Adrenal gland (tissue), 12 donors: ENCODE data around the gene DEFB131B. TPM values are rescaled to one million over a fixed set of nuclear protein-coding genes. Genes with fewer than 3 reads are reported as not detected.
"Not testable (repeated sequence)": the region's sequence is repeated elsewhere in the genome, so short reads cannot be mapped to it uniquely, and the experiment has no call there.

ENCODE experiments used
- DNase-seq, 7 donors: peaks; one replicate each; pipeline ENCODE4 v3.0.0-alpha.2; 2019 to 2020
- H3K27ac ChIP-seq, 5 donors: fragments of 200-600 bp; sonication (generic) in 4 of 5; 1 replicate in 3 of 5; 2 replicates in 2 of 5; pipeline versions ENCODE4 v1.5.1 to v1.8.0; 2016 to 2020; ENCODE audit warnings: mild to moderate bottlenecking in 1 of 5
- H3K27me3 ChIP-seq: fragments of 200-600 bp; 2 replicates; pipeline ENCODE4 v1.8.0; 2021
- H3K36me3 ChIP-seq, 2 donors: fragments of 200-600 bp; replicated peaks in 1 of 2; 1 replicate in 1 of 2; 2 replicates in 1 of 2; pipeline versions ENCODE4 v1.5.1 to v1.8.0; 2018 to 2022
- H3K4me1 ChIP-seq, 2 donors: fragments of 200-600 bp; replicated peaks in 1 of 2; 1 replicate in 1 of 2; 2 replicates in 1 of 2; pipeline versions ENCODE4 v1.5.1 to v1.8.0; 2018 to 2021
- H3K4me3 ChIP-seq, 4 donors: fragments of 200-600 bp; sonication (generic) in 3 of 4; one replicate each; pipeline ENCODE4 v1.5.1; 2016 to 2018
- H3K9me3 ChIP-seq, 3 donors: fragments of 200-600 bp; sonication (generic) in 1 of 3; replicated peaks in 1 of 3; 1 replicate in 2 of 3; 2 replicates in 1 of 3; pipeline versions ENCODE4 v1.5.1 to v1.8.0; 2016 to 2021
- POLR2A ChIP-seq, 2 donors: fragments of 450-650 bp; IDR thresholded peaks; one replicate each; pipeline ENCODE4 v1.6.1; 2017; ENCODE audit warnings: antibody characterized with exemption in 2 of 2, mild to moderate bottlenecking in 2 of 2, moderate library complexity in 1 of 2
- WGBS, 4 donors: extraction: QIAGEN DNeasy Blood & Tissue Kit in 2 of 4; methylation state at CpG; one replicate each; pipeline versions ENCODE4 v1.1.5 to v1.1.7; 2013 to 2017; 5-methylcytosine and 5-hydroxymethylcytosine counted together
- intact Hi-C, 2 donors: fragments of 100-400 bp; cut with DNase I; formaldehyde crosslinking; loops; one replicate each; pipeline versions ENCODE4 v1.14.1 to v1.15.0; 2022 to 2023
- polyA plus RNA-seq, 3 donors: library from polyadenylated mRNA; stranded (reverse); fragments of 200-250 nt in 2 of 3; fragments of 350-450 nt in 1 of 3; fragmentation: Illumina TruSeq in 1 of 3; extraction: RNeasy Lipid Tissue Mini Kit (QIAGEN cat#74804) in 1 of 3; gene quantifications; one replicate each; pipeline ENCODE4 v1.2.3, GENCODE V29; 2013 to 2014
- total RNA-seq, 9 donors: library from RNA; depleted of rRNA in 4 of 9; stranded (reverse); fragments of >200 nt in 4 of 9; fragments of 120-200 nt in 1 of 9; fragmentation: NEBNext Ultra II Directional in 1 of 9; extraction: Animal tissue kit (Norgen Biotek cat#: 25700) in 1 of 9; gene quantifications; one replicate each; pipeline versions ENCODE4 v1.1.0 to v1.2.4, GENCODE V29; 2013 to 2023
- TF ChIP-seq, protein P1 (sequence below), 6 experiments: fragments of 450-650 bp in 4 of 6; fragments of 200-600 bp in 2 of 6; sonication (generic) in 1 of 6; IDR thresholded peaks; 1 replicate in 5 of 6; 2 replicates in 1 of 6; pipeline versions ENCODE4 v1.5.1 to v1.8.0; 2016 to 2021; ENCODE audit warnings: antibody characterized with exemption in 6 of 6, mild to moderate bottlenecking in 2 of 6, moderate library complexity in 1 of 6
- donor health status: healthy with polysubstance abuse.
- donor health status: Bipolar disorder and iron deficiency.
- donor health status: DM: yes; HTN: yes; CAD: no.
- donor health status: DM: no; HTN: no; CAD: no.
- donor health status: DM: no; HTN: no; CAD: no.
- donor health status: DM: yes; HTN: yes; CAD: no.

Gene DEFB131B
- total and polyA plus RNA-seq, 12 donors: not detected

DNA sequence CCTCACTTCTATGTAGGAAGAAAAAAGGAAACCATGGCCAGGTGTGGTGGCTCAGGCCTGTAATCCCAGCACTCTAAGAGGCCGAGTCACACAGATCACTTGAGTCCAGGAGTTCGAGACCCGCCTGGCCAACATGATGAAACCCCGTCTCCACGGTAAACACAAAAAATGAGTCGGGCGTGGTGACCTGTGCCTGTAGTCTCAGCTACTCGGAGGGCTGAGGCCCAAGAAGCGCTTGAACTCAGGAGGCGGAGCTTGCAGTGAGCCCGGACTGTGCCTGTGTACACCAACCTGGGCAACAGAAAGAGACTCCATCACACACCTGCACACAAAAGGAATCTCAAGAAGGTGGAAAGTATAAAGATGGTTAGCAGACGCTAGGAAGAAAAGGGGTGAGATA is 17.7 kb downstream of the DEFB131B start:
- Histone ChIP-seq H3K9me3 (no peaks in the 10 kb centered on the region), H3K4me3 (no peak overlapping the region), H3K27me3 (no peaks in the 10 kb centered on the region), H3K4me1 (no peaks in the 10 kb centered on the region), H3K36me3 (no peaks in the 10 kb centered on the region), H3K27ac (no peak overlapping the region)
- no peak for TF ChIP-seq POLR2A (IDR thresholded peaks at IDR 0.05)
- TF ChIP-seq, protein P1, sequence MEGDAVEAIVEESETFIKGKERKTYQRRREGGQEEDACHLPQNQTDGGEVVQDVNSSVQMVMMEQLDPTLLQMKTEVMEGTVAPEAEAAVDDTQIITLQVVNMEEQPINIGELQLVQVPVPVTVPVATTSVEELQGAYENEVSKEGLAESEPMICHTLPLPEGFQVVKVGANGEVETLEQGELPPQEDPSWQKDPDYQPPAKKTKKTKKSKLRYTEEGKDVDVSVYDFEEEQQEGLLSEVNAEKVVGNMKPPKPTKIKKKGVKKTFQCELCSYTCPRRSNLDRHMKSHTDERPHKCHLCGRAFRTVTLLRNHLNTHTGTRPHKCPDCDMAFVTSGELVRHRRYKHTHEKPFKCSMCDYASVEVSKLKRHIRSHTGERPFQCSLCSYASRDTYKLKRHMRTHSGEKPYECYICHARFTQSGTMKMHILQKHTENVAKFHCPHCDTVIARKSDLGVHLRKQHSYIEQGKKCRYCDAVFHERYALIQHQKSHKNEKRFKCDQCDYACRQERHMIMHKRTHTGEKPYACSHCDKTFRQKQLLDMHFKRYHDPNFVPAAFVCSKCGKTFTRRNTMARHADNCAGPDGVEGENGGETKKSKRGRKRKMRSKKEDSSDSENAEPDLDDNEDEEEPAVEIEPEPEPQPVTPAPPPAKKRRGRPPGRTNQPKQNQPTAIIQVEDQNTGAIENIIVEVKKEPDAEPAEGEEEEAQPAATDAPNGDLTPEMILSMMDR (IDR thresholded peaks at IDR 0.05): no peak
- no peak for DNase-seq
- intact Hi-C loops: no loop called here
- WGBS, 4 donors: 90 to 97% (median 94%) methylated on average over 12 of the region's 12 CpGs

DNA sequence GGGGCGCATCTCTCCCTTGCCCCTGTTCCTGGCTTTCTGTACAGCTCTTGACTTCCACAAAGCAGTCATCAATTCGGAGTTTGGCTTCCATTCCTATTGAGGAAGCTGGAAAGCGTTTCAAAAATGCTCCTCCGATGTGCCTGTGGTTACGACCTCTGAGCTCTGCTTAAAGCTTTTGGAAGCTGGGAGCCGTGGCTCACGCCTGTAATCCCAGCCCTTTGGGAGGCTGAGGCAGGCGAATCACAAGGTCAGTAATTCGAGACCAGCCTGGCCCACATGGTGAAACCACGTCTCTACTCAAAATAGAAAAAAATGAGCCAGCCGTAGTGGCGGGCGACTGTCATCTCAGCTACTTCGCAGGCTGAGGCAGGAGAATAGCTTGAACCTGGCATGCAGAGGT is 22.9 kb downstream of the DEFB131B start:
- H3K4me3 ChIP-seq, H3K36me3 ChIP-seq, H3K9me3 ChIP-seq, H3K27ac ChIP-seq, DNase-seq, intact Hi-C loops, H3K4me1 ChIP-seq, H3K27me3 ChIP-seq: not testable (repeated sequence)
- WGBS, 4 donors: 84 to 90% (median 86%) methylated on average over 14 of the region's 14 CpGs

DNA sequence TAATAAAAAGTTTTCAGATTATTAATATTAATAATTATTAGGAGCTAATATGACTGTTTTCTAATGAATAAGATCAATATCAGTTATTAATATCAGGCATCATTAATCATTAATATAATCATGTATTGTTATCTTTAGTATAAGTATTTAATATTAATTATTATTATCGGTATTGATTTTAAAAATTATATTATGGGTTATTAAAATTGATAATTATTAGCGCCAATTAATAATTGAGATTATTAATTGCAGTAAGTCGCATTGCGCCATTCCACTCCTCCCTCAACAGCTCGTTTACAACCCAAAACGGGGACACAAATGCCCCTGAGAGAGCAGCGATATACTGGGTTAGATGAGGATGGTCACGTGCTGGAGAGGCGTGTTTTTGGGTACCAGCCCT is 30.0 kb downstream of the DEFB131B start:
- no peaks in the 10 kb centered on the region for H3K27me3 ChIP-seq
- H3K4me1 ChIP-seq: no peaks in the 10 kb centered on the region
- intact Hi-C loops: no loop called here
- WGBS, 4 donors: 84 to 86% (median 85%) methylated on average over 9 of the region's 9 CpGs
- H3K4me3 ChIP-seq: no peak overlapping the region
- TF ChIP-seq, protein P1 (IDR thresholded peaks at IDR 0.05): no peak
- TF ChIP-seq POLR2A (IDR thresholded peaks at IDR 0.05): no peak
- H3K9me3 ChIP-seq: no peaks in the 10 kb centered on the region
- H3K36me3 ChIP-seq: no peaks in the 10 kb centered on the region
- no peak overlapping the region for H3K27ac ChIP-seq
- DNase-seq: no peak

DNA sequence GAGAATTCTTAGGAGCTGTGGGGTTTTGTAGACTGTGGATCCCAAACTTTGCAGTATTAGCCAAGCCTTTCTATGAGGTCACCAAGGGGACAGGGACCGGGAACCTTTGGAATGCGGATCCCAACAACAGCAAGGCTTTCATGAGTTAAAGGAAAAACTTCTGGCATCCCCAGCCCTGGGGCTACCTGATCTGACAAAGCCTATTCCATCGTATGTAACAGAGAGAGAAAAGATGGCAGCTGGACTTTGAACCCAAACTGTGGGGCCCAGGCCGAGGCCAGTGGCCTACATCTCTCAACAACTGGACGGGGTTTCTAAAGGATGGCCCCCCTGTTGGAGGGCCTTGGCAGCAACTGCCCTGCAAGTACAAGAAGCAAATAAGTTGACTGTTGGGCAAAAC is 32.5 kb downstream of the DEFB131B start:
- H3K27ac ChIP-seq, H3K9me3 ChIP-seq, intact Hi-C loops, H3K4me1 ChIP-seq, DNase-seq, H3K4me3 ChIP-seq, H3K27me3 ChIP-seq: not testable (repeated sequence)
- 86 to 96% (median 91%) methylated on average over 4 to 5 of the region's 5 CpGs for WGBS, 4 donors
- H3K36me3 ChIP-seq: peaks cover 0 to 19% of the 10 kb centered on the region in 2 donors

DNA sequence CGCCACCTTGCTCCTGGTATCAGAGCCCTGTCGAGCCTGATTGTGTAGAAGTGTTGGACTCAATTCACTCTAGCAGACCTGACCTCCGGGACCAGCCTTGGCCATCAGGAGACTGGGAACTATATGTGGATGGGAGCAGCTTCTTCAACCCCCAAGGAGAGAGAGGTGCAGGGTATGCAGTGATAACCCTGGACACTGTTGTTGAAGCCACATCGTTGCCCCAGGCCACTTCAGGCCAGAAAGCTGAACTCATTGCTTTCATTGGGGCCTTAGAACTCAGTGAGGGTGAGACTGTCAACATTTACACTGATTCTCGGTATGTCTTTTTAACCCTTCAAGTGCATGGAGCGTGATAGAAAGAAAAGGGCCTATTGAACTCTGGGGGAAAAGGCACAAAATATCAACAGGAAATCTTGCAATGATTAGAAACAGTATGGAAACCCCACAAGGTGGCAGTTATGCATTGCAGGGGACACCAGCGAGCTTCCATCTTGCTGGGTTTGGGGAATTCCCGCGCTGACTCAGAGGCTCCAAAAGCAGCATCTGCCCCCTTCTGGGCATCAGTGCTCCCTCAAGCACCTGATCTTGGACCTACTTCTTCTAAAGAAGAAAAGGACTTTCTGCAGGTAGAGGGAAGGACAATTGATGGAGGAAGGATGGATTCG is 33.2 kb downstream of the DEFB131B start:
- H3K4me1 ChIP-seq, DNase-seq, H3K27me3 ChIP-seq, intact Hi-C loops, H3K4me3 ChIP-seq, H3K27ac ChIP-seq, H3K9me3 ChIP-seq: not testable (repeated sequence)
- WGBS, 4 donors: 86 to 92% (median 90%) methylated on average over 10 of the region's 10 CpGs
- peaks cover 0 to 26% of the 10 kb centered on the region in 2 donors for H3K36me3 ChIP-seq

DNA sequence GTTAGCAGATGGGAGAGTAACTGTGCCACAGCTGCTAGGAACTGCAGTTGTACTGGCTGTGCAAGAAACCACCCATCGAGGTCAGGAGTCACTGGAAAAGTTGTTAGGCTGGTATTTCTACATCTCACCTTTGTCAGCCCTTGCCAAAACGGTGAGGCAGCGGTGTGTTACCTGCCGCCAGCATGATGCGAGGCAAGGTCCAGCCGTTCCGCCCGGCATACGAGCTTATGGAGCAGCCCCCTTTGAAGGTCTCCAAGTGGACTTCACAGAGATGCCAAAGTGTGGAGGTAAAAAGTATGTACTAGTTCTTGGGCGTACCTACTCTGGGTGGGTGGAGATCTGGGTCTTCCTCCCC is 33.7 kb downstream of the DEFB131B start:
- DNase-seq, H3K4me3 ChIP-seq, H3K27ac ChIP-seq, intact Hi-C loops, H3K9me3 ChIP-seq, H3K4me1 ChIP-seq, H3K27me3 ChIP-seq: not testable (repeated sequence)
- H3K36me3 ChIP-seq: peaks cover 0 to 26% of the 10 kb centered on the region in 2 donors
- WGBS, 4 donors: 93 to 98% (median 95%) methylated on average over 7 to 10 of the region's 10 CpGs
